Daoy (cell line): ENCODE results near the gene OR6K2. TPM values are rescaled to one million over a fixed set of nuclear protein-coding genes. Genes with fewer than 3 reads are reported as not detected.
A peak's percentile ranks its signal among the peaks of the same experiment; 100 is the strongest.

ENCODE experiments used
- DNase-seq: peaks from one replicate; pipeline ENCODE4 v3.0.0-alpha.2; 2015; ENCODE audit warnings: low read depth
- total RNA-seq: library from RNA; depleted of rRNA; stranded (reverse); fragments of >200 nt; shearing (Covaris generic); gene quantifications from 2 replicates; pipeline ENCODE4 v1.2.3, GENCODE V29; 2014; rRNA removed

The OR6K2 gene
- total RNA-seq, 1 experiment from 2014 or later, result not detected

DNA sequence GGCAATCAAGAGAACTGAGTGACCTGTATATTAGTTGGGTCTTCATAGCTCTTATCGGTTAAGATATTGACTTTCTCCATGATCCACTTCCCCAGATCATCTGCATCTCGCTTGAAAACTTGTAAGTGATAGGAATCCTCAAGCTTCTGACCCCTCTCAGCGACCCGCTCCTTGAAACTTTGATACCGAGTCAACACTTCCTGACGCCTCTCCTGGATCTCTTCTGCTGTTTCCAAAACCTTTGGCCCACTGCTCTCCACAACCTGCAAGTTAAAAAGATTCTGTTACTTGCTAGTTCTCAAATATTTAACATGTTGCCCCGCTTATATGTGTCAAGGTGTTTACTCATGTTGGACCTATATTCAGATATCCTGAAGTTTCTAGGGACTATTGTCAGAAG is 15.4 kb downstream of the OR6K2 start:
- no peak for DNase-seq

DNA sequence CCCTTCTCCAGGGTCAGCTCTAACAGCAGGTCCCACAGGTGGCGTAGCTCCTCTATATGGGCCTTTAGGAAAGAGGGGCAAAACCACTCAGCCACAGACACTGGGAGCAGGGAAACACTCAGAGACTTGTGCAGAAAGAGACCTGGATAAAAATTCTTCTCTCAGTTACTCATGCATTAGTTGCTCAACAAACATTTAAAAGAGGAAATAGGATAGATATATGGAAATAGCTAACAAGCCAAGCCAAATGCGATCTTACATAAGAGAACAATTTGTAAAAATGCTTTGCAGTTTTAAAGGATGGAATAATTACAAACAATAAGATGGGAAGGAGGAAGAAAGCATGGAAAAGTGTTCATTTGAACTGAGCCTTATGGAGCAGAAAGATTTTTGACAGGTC is 18.8 kb downstream of the OR6K2 start:
- no peak for DNase-seq

DNA sequence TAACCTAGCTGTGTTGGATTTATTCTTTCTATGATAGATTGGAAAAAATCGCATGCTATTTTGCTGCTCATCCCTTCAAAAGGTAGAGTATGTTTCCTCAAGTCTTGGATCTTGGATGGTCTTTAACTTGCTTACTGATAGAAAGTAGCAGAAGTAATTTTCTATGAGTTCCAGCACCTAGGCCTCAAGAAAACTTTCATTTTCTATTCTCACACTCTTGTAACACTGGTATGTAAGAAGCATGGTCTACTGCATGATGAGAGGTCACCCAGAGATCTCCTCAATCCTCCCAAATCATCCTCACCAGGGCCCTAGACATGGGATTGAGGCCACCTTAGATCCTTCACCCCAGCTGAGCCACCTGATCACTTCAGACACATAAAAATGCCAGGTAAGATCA is 21.2 kb downstream of the OR6K2 start:
- no peak for DNase-seq

DNA sequence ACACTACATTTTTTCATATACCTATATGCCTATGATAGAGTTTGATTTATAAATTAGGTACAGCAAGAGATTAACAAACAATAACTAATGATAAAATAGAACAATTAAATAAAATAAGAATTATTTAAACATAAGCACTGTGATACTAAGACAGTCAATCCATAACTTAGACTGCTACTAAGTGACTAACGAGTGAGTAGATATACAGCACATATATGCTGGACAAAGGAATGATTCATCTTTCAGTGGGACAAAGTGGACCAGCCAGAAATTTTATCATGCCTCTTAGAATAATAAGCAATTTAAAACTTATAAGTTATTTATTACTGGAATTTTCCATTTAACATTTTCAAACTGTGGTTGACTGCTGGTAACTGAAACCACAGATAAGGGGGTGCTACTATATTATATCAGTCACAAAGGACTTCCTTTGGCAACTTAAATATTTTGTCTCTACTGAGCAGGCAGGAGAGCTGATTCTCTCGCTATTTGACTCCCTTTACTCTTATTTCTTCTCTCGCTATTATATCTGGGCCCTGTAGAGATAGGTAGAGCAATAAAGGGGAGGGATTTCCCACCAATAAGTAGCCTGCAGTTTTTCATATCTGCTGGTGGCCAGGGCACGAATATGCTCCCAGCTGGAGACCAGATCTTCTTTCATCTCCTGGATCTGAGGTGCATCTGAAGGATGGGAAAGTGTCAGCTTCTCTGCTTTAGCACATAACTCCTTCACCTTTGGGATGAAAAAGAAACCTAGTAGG is 24.7 kb downstream of the OR6K2 start:
- DNase-seq, result peak; percentile 17

GRCh38 chr1:158674302-158674701 is 26.1 kb downstream of the OR6K2 start:
- DNase-seq, result no peak

GRCh38 chr1:158666037-158666436 is 34.4 kb downstream of the OR6K2 start:
- DNase-seq, result no peak

GRCh38 chr1:158654571-158654970 is 45.9 kb downstream of the OR6K2 start:
- peak; percentile 10 for DNase-seq

DNA sequence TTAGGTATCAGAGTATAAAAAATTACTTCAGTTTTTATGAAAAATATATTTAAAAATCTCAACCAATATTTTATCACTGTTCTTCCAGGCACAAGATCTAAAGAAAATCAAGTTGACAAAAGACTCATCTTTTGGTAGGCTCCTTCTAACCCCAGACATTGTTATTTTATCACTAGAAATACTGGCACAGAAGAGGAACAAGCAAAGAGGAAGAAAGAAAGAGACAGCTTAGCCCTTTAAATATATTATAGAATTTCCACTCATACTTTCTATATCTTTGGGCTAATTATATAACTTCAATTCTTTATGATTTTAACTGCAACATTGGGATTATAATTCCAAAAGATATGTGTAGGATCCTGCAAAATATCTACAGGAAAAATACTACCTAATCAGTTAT is 46.4 kb downstream of the OR6K2 start:
- no peak for DNase-seq

DNA sequence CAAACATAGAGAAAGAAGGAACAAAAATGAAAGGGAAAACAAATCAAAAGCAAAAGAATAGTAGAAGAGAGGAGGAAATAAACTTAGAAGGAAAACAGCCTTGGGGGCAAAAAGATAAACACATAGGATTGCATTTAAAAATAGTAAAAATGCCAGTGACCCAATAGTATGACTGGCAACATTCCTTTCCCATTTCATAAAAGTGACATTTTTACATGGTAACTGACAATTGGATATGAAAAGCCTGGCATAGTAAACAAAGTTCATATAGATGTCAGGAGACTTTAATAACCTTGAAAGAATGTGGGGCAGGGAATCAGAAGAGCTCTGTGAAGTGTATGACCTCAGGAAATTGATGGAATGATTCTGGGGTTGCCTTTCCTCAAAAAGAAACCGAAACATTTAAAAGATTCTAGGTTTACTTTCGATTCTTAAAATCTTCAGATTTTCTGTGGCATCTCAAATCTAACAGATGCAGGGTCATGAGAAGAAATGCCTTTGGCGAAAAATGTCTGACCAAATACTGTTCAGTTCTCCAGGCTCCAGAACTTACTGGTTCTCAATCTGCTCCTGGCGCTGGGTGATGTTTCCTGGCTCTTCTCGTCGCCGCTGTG is 47.6 kb downstream of the OR6K2 start:
- DNase-seq, result peak; percentile 10

Other genes with a start within 250 kb of the OR6K2 start
- not detected in 2 replicates for gene OR10K1, start 238.8 kb downstream of the OR6K2 start, total RNA-seq
- not detected in 2 replicates for gene OR10R2, start 228.4 kb downstream of the OR6K2 start, total RNA-seq
- not detected in 2 replicates for gene OR6Y1, start 146.2 kb downstream of the OR6K2 start, total RNA-seq
- gene OR6P1, start 130.1 kb downstream of the OR6K2 start, total RNA-seq, result not detected in 2 replicates
- gene OR10X1, start 120.8 kb downstream of the OR6K2 start, total RNA-seq, result not detected in 2 replicates
- not detected in 2 replicates for gene OR10Z1, start 95.4 kb downstream of the OR6K2 start, total RNA-seq
- 0.06 and 0.42 TPM in 2 replicates for gene SPTA1, start 13.9 kb downstream of the OR6K2 start, total RNA-seq
- not detected in 2 replicates for gene OR6K3, start 20.1 kb upstream of the OR6K2 start, total RNA-seq
- not detected in 2 replicates for gene OR6K6, start 54.1 kb upstream of the OR6K2 start, total RNA-seq
- gene OR6N1, start 71.5 kb upstream of the OR6K2 start, total RNA-seq, result not detected in 2 replicates
- gene OR6N2, start 80.6 kb upstream of the OR6K2 start, total RNA-seq, result not detected in 2 replicates
- gene MNDA, start 130.7 kb upstream of the OR6K2 start, total RNA-seq, result not detected in 2 replicates
- gene PYHIN1, start 230.9 kb upstream of the OR6K2 start, total RNA-seq, result not detected in 2 replicates